Cardiac muscle cell (in vitro differentiated cells and primary cell): ENCODE results near the gene CDHR3. TPM values are rescaled to one million over a fixed set of nuclear protein-coding genes. Genes with fewer than 3 reads are reported as not detected.

Experiments
- DNase-seq, 2 donors: peaks; one replicate each; pipeline versions ENCODE4 v3.0.0 to v3.0.0-alpha.2; 2010 to 2017; ENCODE audit warnings: low read depth in 1 of 2, low spot score in 1 of 2
- H3K27ac ChIP-seq: fragments of 200-600 bp; sonication (generic); 2 replicates; pipeline ENCODE4 v1.5.1; 2016
- H3K27me3 ChIP-seq: fragments of 200-600 bp; sonication (generic); 2 replicates; pipeline ENCODE4 v1.6.0; 2016; ENCODE audit warnings: control low read depth
- H3K36me3 ChIP-seq: fragments of 200-600 bp; sonication (generic); 2 replicates; pipeline ENCODE4 v1.5.1; 2016; ENCODE audit warnings: control low read depth
- H3K4me1 ChIP-seq: fragments of 200-600 bp; sonication (generic); 2 replicates; pipeline ENCODE4 v1.8.1; 2017; ENCODE audit warnings: low read depth, mild to moderate bottlenecking, mixed run types
- H3K4me3 ChIP-seq: fragments of 200-600 bp; sonication (generic); 2 replicates; pipeline ENCODE4 v1.5.1; 2016; ENCODE audit warnings: mild to moderate bottlenecking
- H3K9me3 ChIP-seq: fragments of 200-600 bp; sonication (generic); 2 replicates; pipeline ENCODE4 v1.5.1; 2017; ENCODE audit warnings: low read depth, mild to moderate bottlenecking, control low read depth
- CTCF ChIP-seq: IDR thresholded peaks from 2 replicates; pipeline ENCODE4 v1.5.1; 2012; ENCODE audit warnings: low read depth, mild to moderate bottlenecking, low read length
- polyA plus RNA-seq: library from polyadenylated mRNA; unstranded; fragments of >200 nt; fragmentation: Nextera tagmentation; extraction: Ambion mirVana; gene quantifications from 2 replicates; pipeline ENCODE4 v1.2.1, GENCODE V29; 2016
- total RNA-seq: library from RNA; depleted of rRNA; stranded (reverse); fragments of >200 nt; gene quantifications from 2 replicates; pipeline ENCODE4 v1.2.3, GENCODE V29; 2016

CDHR3 gene
- total and polyA plus RNA-seq, 2 experiments from 2014 or later, result 9.3 to 12.2 TPM

DNA sequence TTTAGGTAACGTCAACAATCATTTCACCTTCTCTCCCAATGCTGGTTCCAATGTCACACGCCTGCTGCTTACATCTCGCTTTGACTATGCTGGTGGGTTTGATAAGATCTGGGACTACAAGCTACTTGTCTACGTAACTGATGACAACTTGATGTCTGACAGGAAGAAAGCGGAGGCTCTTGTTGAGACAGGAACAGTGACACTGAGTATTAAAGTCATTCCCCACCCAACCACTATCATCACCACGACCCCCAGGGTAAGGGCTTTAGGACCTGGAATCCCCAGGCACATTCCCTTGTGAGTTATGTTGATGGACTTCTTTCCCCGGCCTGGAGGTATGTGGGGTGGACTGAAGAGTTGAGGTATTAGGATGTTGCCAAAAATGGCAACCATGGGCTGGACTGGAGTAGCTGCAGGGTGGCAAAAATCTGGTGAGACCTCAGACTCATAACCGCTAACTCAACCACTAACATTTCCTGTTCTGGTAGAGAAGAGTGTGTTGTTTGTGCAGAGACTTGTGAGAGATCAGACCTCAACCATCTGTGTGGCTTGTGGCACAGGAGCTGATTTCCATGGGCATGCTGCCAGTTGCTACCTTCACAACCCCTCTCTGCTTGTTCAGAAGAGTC lies 59.2 kb downstream of the CDHR3 start:
- H3K27ac ChIP-seq, result no peak overlapping the region
- H3K4me1 ChIP-seq, result peaks cover 19% of the 10 kb centered on the region
- no peak for TF ChIP-seq CTCF

GRCh38 chr7:106023369-106024322 lies 60.6 kb downstream of the CDHR3 start:
- Histone ChIP-seq H3K9me3 (no peaks in the 10 kb centered on the region), H3K4me1 (peaks cover 27% of the 10 kb centered on the region), H3K36me3 (no peaks in the 10 kb centered on the region), H3K4me3 (no peak overlapping the region), H3K27ac (no peak overlapping the region), H3K27me3 (no peaks in the 10 kb centered on the region)
- no peak for TF ChIP-seq CTCF
- DNase-seq, result no peak

More for the DNA sequence above, 59.2 kb downstream of the CDHR3 start:
- DNase-seq, result no peak
- Histone ChIP-seq H3K36me3 (no peaks in the 10 kb centered on the region), H3K9me3 (no peaks in the 10 kb centered on the region), H3K27me3 (no peaks in the 10 kb centered on the region), H3K4me3 (no peak overlapping the region)

DNA sequence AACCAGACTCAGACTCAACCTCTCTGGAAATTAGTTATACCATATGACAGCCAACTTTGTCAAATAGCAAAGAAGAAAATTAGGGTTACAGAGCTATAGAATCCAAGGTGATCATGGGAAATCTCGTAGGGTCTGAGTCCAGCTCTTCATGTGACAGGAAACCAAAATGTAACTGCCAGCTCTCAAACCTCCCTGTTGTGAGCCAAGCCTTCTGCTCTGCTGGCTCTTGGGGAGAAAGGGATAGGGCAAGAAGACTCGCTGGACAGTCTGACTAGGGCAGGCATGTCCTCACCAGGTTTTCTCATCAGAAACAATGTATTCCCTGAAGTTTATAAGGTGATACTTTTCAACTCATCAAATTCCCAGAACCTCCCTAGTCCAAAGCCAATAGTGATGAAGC lies 63.0 kb downstream of the CDHR3 start:
- Histone ChIP-seq H3K27ac (no peak overlapping the region), H3K36me3 (no peaks in the 10 kb centered on the region), H3K4me1 (peaks cover 27% of the 10 kb centered on the region), H3K4me3 (no peak overlapping the region), H3K27me3 (no peaks in the 10 kb centered on the region), H3K9me3 (no peaks in the 10 kb centered on the region)
- TF ChIP-seq CTCF, result no peak
- DNase-seq, result no peak

DNA sequence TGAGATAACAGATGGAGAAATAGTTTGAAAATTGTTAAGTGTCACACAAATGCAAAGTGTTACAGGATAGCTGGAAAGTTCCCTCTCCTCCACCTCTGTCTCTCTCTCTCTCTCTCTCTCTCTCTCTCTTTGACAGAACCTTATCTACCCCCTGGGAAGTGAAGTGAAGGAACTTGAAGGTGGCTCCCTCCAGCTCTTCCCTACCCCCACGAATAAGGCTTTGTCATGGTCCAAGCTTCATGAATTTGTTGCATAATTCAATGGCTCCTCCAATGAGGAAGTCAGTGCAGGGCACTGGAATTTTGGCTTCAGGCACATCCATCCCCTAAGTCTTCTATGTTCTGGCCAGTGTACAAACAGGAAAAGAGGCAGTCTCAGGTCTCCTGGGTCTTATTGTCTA lies 66.4 kb downstream of the CDHR3 start:
- no peaks in the 10 kb centered on the region for H3K27me3 ChIP-seq
- H3K27ac ChIP-seq, result no peak overlapping the region
- H3K9me3 ChIP-seq, result no peaks in the 10 kb centered on the region
- peaks cover 16% of the 10 kb centered on the region for H3K4me1 ChIP-seq
- H3K4me3 ChIP-seq, result no peak overlapping the region
- H3K36me3 ChIP-seq, result no peaks in the 10 kb centered on the region
- no peak for TF ChIP-seq CTCF
- DNase-seq, result peak in 1 of 2 donors; percentile 22

- H3K27ac ChIP-seq, result no peak overlapping the region
- H3K27me3 ChIP-seq, result no peaks in the 10 kb centered on the region
- DNase-seq, result no peak
- no peaks in the 10 kb centered on the region for H3K9me3 ChIP-seq
- no peak for TF ChIP-seq CTCF
- H3K4me1 ChIP-seq, result peaks cover 16% of the 10 kb centered on the region
- no peak overlapping the region for H3K4me3 ChIP-seq
- no peaks in the 10 kb centered on the region for H3K36me3 ChIP-seq
Measured at GRCh38 chr7:106029941-106030340, 66.9 kb downstream of the CDHR3 start.
